Right lobe of liver (tissue), 4 donors: Measurements from ENCODE around the gene THEMIS.

Experiments
- POLR2A ChIP-seq: fragments of 450-650 bp; IDR thresholded peaks from one replicate; pipeline ENCODE4 v1.6.1; 2017; ENCODE audit warnings: antibody characterized with exemption, mild to moderate bottlenecking
- TF ChIP-seq, protein P1 (sequence below), 4 donors: fragments of 200-600 bp in 3 of 4; fragments of 450-650 bp in 1 of 4; IDR thresholded peaks; one replicate each; pipeline versions ENCODE4 v1.5.1 to v1.8.0; 2016 to 2022; ENCODE audit warnings: antibody characterized with exemption in 4 of 4, mild to moderate bottlenecking in 2 of 4
- donor health status: DM: no; HTN: no; CAD: no.
- donor health status: DM: no; HTN: no; CAD: no.
- donor health status: DM: no; HTN: yes; CAD: no.

DNA sequence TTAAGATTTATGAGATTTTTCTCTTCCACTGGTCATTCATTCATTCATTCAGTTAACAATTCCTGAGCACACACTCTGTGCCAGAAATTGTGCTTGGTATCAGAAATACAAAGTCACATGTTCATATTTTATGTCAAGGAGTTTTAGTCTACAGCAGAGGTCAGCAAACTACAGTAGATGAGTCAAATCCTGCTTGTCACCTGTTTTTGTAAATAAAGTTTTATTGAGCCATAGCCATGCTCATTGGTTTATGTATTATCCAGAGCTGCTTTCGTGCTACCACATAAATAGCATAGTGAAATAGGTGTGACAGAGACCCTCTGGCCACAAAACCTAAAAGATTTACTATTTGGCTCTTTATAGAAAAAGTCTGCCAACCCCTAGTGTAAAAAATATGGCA lies 46.8 kb downstream of the THEMIS start:
- TF ChIP-seq, protein P1, sequence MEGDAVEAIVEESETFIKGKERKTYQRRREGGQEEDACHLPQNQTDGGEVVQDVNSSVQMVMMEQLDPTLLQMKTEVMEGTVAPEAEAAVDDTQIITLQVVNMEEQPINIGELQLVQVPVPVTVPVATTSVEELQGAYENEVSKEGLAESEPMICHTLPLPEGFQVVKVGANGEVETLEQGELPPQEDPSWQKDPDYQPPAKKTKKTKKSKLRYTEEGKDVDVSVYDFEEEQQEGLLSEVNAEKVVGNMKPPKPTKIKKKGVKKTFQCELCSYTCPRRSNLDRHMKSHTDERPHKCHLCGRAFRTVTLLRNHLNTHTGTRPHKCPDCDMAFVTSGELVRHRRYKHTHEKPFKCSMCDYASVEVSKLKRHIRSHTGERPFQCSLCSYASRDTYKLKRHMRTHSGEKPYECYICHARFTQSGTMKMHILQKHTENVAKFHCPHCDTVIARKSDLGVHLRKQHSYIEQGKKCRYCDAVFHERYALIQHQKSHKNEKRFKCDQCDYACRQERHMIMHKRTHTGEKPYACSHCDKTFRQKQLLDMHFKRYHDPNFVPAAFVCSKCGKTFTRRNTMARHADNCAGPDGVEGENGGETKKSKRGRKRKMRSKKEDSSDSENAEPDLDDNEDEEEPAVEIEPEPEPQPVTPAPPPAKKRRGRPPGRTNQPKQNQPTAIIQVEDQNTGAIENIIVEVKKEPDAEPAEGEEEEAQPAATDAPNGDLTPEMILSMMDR (IDR thresholded peaks at IDR 0.05), result no peak
- no peak for TF ChIP-seq POLR2A
